ENCODE measurements around the gene DGAT2.

DGAT2 gene

GRCh38 chr11:75802913-75803820 lies 34.6 kb downstream of the DGAT2 start:
- DNase-seq = peak; percentile 71

- no peak for DNase-seq
Observed at GRCh38 chr11:75809111-75809510, 40.5 kb downstream of the DGAT2 start.

GRCh38 chr11:75809991-75810390 lies 41.4 kb downstream of the DGAT2 start:
- no peak for DNase-seq

GRCh38 chr11:75810637-75811390 lies 42.2 kb downstream of the DGAT2 start:
- DNase-seq = no peak

- DNase-seq = no peak
Observed at GRCh38 chr11:75811485-75811884, 42.9 kb downstream of the DGAT2 start.

GRCh38 chr11:75812542-75813040 lies 44.0 kb downstream of the DGAT2 start:
- no peak for DNase-seq

- DNase-seq = no peak
Observed at GRCh38 chr11:75813124-75813523, 44.5 kb downstream of the DGAT2 start.

GRCh38 chr11:75813622-75814039 lies 45.1 kb downstream of the DGAT2 start:
- DNase-seq = peak; percentile 35

GRCh38 chr11:75814363-75814676 lies 45.7 kb downstream of the DGAT2 start:
- no peak for DNase-seq

GRCh38 chr11:75814677-75815344 lies 46.2 kb downstream of the DGAT2 start, which contains the start of gene UVRAG:
UVRAG (plus strand) TSS chr11:75815210; CDS start chr11:75815408, 198 bp downstream.
- peak; percentile 100 for DNase-seq

GRCh38 chr11:75815345-75816168 lies 47.0 kb downstream of the DGAT2 start:
- peak; percentile 49 for DNase-seq

- DNase-seq = no peak
Observed at GRCh38 chr11:75816561-75817239, 48.1 kb downstream of the DGAT2 start.

- DNase-seq = peak; percentile 61
Observed at GRCh38 chr11:75820645-75821044, 52.1 kb downstream of the DGAT2 start.

GRCh38 chr11:75821202-75821601 lies 52.6 kb downstream of the DGAT2 start:
- DNase-seq = no peak

GRCh38 chr11:75822541-75822940 lies 54.0 kb downstream of the DGAT2 start:
- DNase-seq = no peak

GRCh38 chr11:75823415-75823814 lies 54.8 kb downstream of the DGAT2 start:
- DNase-seq = no peak

- DNase-seq = no peak
Observed at GRCh38 chr11:75823946-75824345, 55.4 kb downstream of the DGAT2 start.

- peak; percentile 37 for DNase-seq
Observed at GRCh38 chr11:75826461-75827230, 58.1 kb downstream of the DGAT2 start.

GRCh38 chr11:75827562-75827961 lies 59.0 kb downstream of the DGAT2 start:
- DNase-seq = no peak

- no peak for DNase-seq
Observed at GRCh38 chr11:75831915-75832502, 63.4 kb downstream of the DGAT2 start.
